ENCODE results near the gene MYCBPAP.

Gene MYCBPAP

DNA sequence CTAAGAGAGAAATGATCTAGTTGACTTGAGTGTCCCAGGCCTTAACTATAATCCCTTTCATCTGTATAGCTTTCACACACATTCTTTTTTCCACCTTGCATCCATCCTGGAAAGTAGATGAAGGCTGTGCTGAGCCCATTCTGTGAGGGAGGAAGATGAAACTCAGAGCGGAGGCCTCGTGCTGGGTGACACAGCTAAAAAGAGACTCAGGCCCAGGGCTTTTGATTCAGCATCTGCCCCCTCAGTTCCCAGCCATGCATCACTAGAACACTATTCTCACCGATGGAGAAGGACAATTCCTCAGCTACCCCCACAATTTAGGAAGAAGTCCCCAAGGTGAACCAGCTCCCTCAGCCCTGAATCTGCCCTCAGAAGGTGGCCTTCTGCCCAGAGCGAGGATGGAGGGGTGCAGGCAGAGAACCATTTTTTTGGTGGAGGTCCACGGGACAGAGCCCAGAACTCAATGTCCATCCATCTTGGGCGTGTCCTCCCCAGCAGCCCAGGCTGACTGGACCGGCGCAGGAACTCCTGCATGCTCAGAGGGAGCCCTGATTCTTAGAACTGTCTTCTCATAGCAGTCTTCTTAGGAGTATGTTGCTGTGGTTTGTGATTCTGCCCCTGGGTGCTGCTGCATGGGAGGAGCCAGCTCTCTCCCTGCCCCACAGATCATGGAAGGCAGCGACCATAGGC, 5.8 kb upstream of the MYCBPAP start:
- Mint-ChIP-seq H3K27ac (no peak overlapping the region), H3K36me3 (ENCODE audit: insufficient read depth) (peaks cover under 1% of the 10 kb centered on the region), H3K27me3 (no peaks in the 10 kb centered on the region), H3K4me3 (no peak overlapping the region), H3K9me3 (no peaks in the 10 kb centered on the region), H3K4me1 (ENCODE audit: low read depth in 2 of 2) (peaks cover 0 to 6% of the 10 kb centered on the region in 2 donors)
- no peak for DNase-seq
- ATAC-seq (replicated peaks), result no peak

DNA sequence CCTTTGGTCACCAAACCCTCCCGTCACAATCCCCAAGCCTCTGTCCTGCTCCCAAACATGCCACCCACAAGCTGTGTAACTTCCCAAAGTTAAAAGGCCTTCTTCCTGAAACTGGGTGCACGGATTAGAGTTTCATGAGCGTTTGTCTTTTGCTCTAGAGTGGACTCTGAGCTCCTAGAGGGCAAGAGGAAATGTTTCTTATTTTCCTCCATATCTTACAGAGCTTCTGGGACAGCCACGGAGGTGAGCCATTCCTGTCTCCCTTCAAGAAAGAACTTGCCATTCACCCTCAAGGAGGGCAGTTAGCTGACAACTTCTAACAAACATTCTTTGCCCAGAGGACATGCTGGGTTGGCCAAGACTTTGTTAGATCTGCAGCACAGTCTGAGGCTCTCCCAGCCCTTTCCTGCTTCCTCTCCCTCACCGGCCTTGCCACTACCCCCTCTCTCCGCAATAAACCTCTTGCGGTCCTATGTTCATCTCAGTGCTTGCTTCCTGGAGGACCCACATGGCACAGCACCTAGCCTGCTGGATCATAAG, 2.6 kb upstream of the MYCBPAP start:
- ATAC-seq (replicated peaks) (no peak), DNase-seq (no peak)
- Mint-ChIP-seq H3K4me3 (no peak overlapping the region), H3K36me3 (ENCODE audit: insufficient read depth) (peaks cover 3% of the 10 kb centered on the region), H3K4me1 (ENCODE audit: low read depth in 2 of 2) (peaks cover 11 to 19% of the 10 kb centered on the region in 2 donors), H3K9me3 (no peaks in the 10 kb centered on the region), H3K27ac (peak overlapping the region; percentile 1 to 77), H3K27me3 (no peaks in the 10 kb centered on the region)

DNA sequence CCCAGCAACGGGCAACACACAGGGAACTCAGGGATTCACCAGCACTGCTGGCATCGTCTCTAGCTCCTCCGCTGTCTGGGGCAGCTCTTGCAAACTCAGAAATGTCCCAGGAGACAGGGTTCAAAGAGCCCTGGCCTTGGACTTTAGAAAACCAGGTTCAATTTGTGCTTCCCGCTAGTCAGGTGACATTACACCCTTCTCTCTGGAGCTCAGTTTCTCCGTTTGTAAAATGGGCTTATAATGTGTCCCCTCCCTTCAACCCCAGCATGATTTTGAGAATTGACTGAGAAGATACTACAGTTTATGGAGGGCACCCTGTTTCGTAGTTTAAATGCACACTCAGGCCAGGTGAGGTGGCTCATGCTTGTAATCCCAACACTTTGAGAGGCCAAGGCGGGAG, 1.9 kb upstream of the MYCBPAP start:
- peak overlapping the region; percentile 1 to 77 for H3K27ac Mint-ChIP-seq

DNA sequence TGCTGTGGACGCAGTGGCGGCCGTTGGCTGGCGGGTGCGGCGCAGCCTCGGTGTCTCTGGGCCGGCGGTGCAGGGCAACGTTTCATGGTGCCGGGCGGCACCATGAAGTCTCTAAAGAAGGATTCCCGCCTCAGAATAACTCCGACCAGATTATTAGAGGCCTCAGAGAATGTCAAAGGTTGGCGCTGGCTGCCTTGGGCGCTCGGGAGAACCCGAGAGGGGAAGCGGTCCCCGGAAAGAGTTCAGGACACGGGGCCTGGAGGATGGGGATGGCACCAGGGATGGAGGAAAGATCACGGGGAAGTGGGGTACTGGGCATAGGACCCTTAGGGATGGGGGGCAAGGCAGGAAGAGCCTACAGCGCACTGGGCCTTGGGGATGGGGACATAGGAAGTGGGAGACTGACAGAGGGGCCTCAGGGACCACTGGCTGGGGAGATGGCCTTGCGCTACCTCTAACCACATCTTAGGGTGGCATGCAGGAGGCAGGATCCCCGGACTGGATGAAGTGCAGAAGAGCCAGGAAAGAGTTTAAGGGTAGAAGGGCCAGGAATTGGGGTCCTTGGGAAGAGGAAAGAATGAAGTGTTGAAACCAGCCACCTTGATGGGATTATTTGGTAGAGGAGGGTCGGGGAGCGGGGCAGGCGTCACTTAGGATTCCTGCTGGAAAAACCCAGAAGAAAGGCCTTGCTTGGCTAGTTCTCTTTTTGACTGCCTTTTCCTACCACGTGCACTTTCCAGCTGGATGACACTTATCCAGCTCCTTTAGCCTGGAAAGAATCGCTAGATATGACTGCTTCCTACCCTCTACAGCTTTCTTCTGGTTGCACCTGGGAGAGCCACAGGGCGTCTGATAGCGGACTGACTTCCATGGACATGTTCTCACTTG, 578 bp downstream of the MYCBPAP start:
- peak overlapping the region; percentile 75 to 97 for H3K27ac Mint-ChIP-seq
- peak overlapping the region; percentile 92 to 96 for H3K4me3 Mint-ChIP-seq
- peaks cover 20 to 23% of the 10 kb centered on the region in 2 donors for H3K4me1 Mint-ChIP-seq (ENCODE audit: low read depth in 2 of 2)
- ATAC-seq (replicated peaks) (no peak), DNase-seq (no peak)
- peaks cover 3% of the 10 kb centered on the region for H3K36me3 Mint-ChIP-seq (ENCODE audit: insufficient read depth)
- H3K27me3 Mint-ChIP-seq, result peaks cover 0 to 6% of the 10 kb centered on the region in 2 donors
- H3K9me3 Mint-ChIP-seq, result no peaks in the 10 kb centered on the region

More for the DNA sequence above, 1.9 kb upstream of the MYCBPAP start:
- Mint-ChIP-seq H3K36me3 (ENCODE audit: insufficient read depth) (peaks cover 3% of the 10 kb centered on the region), H3K27me3 (no peaks in the 10 kb centered on the region), H3K4me1 (ENCODE audit: low read depth in 2 of 2) (peaks cover 14 to 21% of the 10 kb centered on the region in 2 donors), H3K4me3 (peak overlapping the region in 1 of 2 donors; percentile 21), H3K9me3 (no peaks in the 10 kb centered on the region)
- ATAC-seq (replicated peaks) (no peak), DNase-seq (no peak)

DNA sequence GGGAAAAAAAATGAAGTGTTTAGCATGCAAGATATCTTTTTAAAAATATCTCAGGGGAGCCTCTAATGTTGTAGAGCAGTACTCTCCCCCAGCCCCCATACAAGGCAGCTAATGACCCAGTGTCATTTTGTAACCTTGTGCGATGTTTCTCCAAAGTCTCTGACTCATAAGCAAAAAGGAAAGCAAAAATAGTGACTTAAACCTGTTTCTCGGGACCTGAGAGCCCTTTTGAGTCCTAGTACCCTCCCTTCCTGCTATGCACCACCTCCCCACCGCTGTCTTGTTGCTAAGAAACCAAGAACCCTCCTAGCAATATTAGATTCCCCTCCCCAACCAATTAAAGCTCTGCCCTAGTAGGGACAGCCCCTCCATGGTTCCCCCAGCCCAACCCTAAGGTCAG, 2.8 kb downstream of the MYCBPAP start:
- peak overlapping the region; percentile 19 to 40 for H3K4me3 Mint-ChIP-seq
- peaks cover 3% of the 10 kb centered on the region for H3K36me3 Mint-ChIP-seq (ENCODE audit: insufficient read depth)
- DNase-seq, result peak in 2 of 3 experiments; percentile 19 to 37
- peaks cover 20% of the 10 kb centered on the region in 2 donors for H3K4me1 Mint-ChIP-seq (ENCODE audit: low read depth in 2 of 2)
- H3K27me3 Mint-ChIP-seq, result peaks cover 0 to 6% of the 10 kb centered on the region in 2 donors
- no peaks in the 10 kb centered on the region for H3K9me3 Mint-ChIP-seq
- ATAC-seq (replicated peaks), result peak; percentile 37
- peak overlapping the region; percentile 62 to 73 for H3K27ac Mint-ChIP-seq

DNA sequence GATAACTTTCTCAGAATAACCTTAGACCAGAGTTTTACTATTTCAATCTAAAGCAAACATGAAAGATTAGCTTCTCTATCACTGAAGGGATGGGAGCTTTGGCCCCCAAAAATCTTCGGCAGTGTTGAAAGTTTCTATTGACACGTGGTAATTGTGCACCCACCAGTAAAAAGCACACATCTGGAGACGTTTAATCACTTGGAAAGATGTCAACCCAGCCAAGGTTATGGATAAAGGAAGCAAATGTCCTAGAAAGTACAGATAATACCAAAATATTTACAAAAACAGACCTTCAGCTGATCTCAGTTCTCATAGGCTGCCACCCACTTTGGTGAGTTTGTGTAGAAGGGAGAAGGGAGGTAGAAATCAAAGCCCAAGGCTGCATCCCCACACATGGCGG, 5.3 kb downstream of the MYCBPAP start:
- H3K9me3 Mint-ChIP-seq, result no peaks in the 10 kb centered on the region
- H3K27me3 Mint-ChIP-seq, result peaks cover 0 to 6% of the 10 kb centered on the region in 2 donors
- H3K4me3 Mint-ChIP-seq, result no peak overlapping the region
- DNase-seq (no peak), ATAC-seq (replicated peaks) (no peak)
- peaks cover 16 to 17% of the 10 kb centered on the region in 2 donors for H3K4me1 Mint-ChIP-seq (ENCODE audit: low read depth in 2 of 2)
- no peaks in the 10 kb centered on the region for H3K36me3 Mint-ChIP-seq (ENCODE audit: insufficient read depth)
- H3K27ac Mint-ChIP-seq, result no peak overlapping the region

DNA sequence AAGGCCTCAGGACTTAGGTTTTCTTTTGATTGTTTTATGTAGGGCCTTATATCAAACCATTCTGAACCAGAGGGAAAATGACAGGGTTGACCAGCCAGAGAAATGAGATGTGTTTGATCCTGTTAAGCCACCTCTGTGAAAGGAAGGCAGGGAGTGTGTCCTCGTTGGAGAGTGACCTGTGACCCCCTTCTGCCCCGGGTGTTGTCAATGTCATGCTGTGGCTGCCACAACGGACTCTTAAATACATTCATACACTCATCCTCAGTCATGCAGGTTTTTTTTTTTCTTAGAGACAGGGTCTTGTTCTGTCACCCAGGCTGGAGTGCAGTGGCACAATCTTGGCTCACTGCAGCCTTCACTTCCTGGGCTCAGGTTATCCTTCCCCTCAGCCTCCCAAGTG, 6.1 kb downstream of the MYCBPAP start:
- DNase-seq (no peak), ATAC-seq (replicated peaks) (no peak)
- no peaks in the 10 kb centered on the region for H3K9me3 Mint-ChIP-seq
- no peak overlapping the region for H3K4me3 Mint-ChIP-seq
- peaks cover 0 to 6% of the 10 kb centered on the region in 2 donors for H3K27me3 Mint-ChIP-seq
- H3K36me3 Mint-ChIP-seq (ENCODE audit: insufficient read depth), result no peaks in the 10 kb centered on the region
- H3K4me1 Mint-ChIP-seq (ENCODE audit: low read depth in 2 of 2), result peaks cover 10 to 12% of the 10 kb centered on the region in 2 donors
- no peak overlapping the region for H3K27ac Mint-ChIP-seq

DNA sequence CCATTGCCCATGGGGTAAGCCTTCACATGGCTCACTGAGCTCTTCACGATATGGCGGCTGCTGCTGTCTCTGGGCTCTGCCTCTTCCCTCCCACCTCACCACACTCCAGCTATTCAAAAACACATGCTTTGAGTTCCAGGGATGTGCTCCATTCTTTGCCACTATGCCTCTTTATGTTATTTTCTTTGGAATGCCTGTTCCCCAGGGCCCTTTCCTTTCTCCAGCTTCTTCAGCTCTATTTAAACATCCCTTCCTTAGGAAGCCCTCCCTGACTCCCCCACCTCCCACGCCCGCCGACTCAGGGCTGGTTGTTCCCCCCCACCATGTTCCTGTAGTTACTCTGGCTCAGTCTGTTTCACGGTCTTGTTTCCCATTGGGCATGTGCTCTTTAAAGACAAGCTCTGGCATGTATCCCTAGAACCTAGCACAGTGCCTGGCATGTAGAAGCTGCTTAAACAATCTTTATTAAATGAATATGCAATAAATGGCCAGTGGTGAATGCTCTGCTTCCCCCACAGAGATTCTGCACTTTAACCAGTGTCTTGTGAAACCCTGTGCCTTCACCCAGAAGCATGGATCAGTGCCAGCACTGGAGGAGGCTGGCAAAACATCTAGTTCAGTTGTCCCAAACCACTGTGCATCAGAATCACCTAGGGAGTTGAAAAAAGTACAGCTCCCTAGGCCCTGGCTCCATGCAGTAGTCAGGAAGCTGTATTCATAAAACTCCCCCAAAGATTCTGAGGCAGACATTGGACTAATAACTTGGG, 6.9 kb downstream of the MYCBPAP start:
- no peak overlapping the region for H3K27ac Mint-ChIP-seq
- DNase-seq, result no peak

DNA sequence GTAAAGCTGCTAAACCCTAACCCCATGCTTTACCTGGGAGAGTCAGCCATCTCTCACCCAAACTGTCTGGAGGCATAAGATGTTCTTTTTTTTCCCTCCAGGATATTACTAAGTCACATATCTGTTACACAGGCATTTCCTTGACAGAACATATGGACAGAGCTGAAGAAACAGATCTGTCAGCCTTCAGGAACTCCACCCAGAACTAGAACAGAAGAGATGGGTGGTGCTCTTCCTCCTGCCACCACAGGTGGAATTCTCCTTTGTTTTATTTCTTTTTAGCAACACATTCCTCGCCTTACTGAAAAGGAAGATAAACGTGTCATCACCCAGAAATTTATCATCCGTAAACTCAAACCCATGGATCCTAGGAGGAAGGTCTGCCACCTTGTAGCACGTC, 8.8 kb downstream of the MYCBPAP start:
- H3K4me3 Mint-ChIP-seq, result no peak overlapping the region

More for the DNA sequence above, 6.9 kb downstream of the MYCBPAP start:
- Mint-ChIP-seq H3K27me3 (peaks cover 0 to 6% of the 10 kb centered on the region in 2 donors), H3K9me3 (no peaks in the 10 kb centered on the region), H3K4me3 (no peak overlapping the region), H3K36me3 (ENCODE audit: insufficient read depth) (no peaks in the 10 kb centered on the region), H3K4me1 (ENCODE audit: low read depth in 2 of 2) (peaks cover 8 to 10% of the 10 kb centered on the region in 2 donors)
- ATAC-seq (replicated peaks), result no peak

DNA sequence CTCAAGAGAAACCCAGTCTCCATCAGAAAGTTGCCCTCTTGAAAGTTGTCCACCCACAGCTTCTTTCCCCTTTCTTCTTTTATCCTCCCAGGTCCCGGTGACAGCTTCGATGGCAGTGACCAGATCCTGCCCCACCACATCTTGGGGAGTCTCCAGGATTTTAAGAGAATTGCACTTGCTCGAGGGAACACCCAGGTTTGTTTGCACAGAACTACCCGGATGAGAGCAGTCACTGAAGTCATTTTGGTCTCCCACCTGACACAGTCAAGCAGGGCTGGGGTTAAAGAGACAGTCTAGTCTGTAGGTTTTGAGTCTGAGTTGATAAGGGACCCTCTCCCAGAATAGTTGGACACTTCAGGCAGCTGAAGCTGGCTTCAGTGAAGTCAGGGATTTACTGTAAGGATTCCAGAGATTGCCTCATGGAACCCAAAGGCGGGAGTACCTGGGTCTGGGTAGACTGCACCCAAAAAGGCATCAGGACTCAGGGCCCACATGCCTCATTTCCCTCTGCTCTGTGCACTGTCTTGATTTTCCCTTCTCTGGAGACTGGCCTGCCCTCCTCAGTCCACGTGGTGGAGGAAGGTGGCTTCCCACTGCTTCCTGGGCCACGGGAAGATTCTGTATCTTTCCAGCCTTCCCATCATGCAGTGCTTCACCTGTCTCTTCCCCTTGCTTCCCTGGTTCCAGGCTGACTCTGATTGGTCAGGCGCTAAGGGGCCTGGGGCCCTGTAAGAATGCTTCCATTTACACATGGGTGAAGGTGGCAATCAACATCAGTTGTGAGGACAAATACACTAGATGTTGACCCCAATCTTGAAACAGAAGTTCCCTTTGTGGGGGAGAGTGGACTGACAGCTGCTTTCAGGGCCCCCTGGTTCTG, 9.5 kb downstream of the MYCBPAP start:
- Mint-ChIP-seq H3K27ac (no peak overlapping the region), H3K36me3 (ENCODE audit: insufficient read depth) (no peaks in the 10 kb centered on the region), H3K27me3 (no peaks in the 10 kb centered on the region), H3K9me3 (no peaks in the 10 kb centered on the region), H3K4me3 (no peak overlapping the region), H3K4me1 (ENCODE audit: low read depth in 2 of 2) (no peaks in the 10 kb centered on the region)
- ATAC-seq (replicated peaks), result no peak
- no peak for DNase-seq

More for the DNA sequence above, 8.8 kb downstream of the MYCBPAP start:
- DNase-seq (no peak), ATAC-seq (replicated peaks) (no peak)
- no peaks in the 10 kb centered on the region for H3K4me1 Mint-ChIP-seq (ENCODE audit: low read depth in 2 of 2)
- H3K36me3 Mint-ChIP-seq (ENCODE audit: insufficient read depth), result no peaks in the 10 kb centered on the region
- H3K27me3 Mint-ChIP-seq, result peaks cover 0 to 3% of the 10 kb centered on the region in 2 donors
- no peaks in the 10 kb centered on the region for H3K9me3 Mint-ChIP-seq
- H3K27ac Mint-ChIP-seq, result no peak overlapping the region

DNA sequence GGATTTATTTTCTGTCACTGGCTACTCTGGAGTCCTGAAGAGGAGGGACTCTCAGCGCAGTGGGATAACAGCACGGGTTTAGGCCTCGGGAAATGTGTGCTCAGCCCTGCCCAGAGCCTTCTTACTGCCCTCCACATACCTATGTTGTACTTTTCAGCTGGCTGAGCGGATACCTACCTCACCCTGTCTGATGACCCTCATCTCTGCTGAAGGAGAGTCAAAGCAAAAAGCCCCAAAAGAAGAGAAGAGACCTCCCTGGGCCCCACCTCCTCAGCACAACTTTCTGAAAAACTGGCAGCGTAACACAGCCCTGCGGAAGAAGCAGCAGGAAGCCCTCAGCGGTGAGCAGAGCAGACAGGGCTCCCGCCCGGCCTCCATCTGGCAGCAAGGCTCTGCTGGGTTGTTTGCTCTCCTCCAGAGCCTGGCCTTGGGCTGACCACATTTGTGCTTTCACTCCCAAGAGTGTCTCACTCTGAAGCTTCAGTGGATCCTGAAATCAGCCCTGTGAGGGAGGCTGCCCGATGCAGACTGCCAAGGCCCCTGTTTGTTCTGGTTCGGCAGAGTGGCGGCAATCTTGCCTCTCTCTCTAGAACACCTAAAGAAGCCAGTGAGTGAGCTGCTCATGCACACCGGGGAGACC, 10.3 kb downstream of the MYCBPAP start:
- ATAC-seq (replicated peaks), result no peak
- peak overlapping the region in 1 of 2 donors; percentile 81 for H3K27ac Mint-ChIP-seq
- no peaks in the 10 kb centered on the region for H3K36me3 Mint-ChIP-seq (ENCODE audit: insufficient read depth)
- no peaks in the 10 kb centered on the region for H3K4me1 Mint-ChIP-seq (ENCODE audit: low read depth in 2 of 2)
- no peak overlapping the region for H3K4me3 Mint-ChIP-seq
- no peak for DNase-seq
- no peaks in the 10 kb centered on the region for H3K9me3 Mint-ChIP-seq
- H3K27me3 Mint-ChIP-seq, result no peaks in the 10 kb centered on the region

All from effector memory CD8-positive, alpha-beta T cell (primary cell).